AG09319 (cell line): ENCODE data around the gene LTB4R.

ENCODE experiments used
- DNase-seq: peaks from one replicate; pipeline ENCODE4 v3.0.0-alpha.2; 2010; ENCODE audit warnings: low read depth; ENCODE audit errors: extremely low read depth
- CTCF ChIP-seq: IDR thresholded peaks from 2 replicates; pipeline ENCODE4 v1.5.1; 2011; ENCODE audit warnings: low read depth, mild to moderate bottlenecking, inconsistent platforms, low read length, moderate library complexity

LTB4R gene

GRCh38 chr14:24280797-24281460 lies 30.4 kb upstream of the LTB4R start:
- TF ChIP-seq CTCF: no peak
- DNase-seq: no peak

- DNase-seq: no peak
- no peak for TF ChIP-seq CTCF
These were observed 29.7 kb upstream of the LTB4R start for GRCh38 chr14:24281636-24282035.

- DNase-seq: no peak
- TF ChIP-seq CTCF: no peak
These were observed 28.6 kb upstream of the LTB4R start for GRCh38 chr14:24282736-24283135.

GRCh38 chr14:24283796-24284460 lies 27.4 kb upstream of the LTB4R start:
- TF ChIP-seq CTCF: no peak
- no peak for DNase-seq

GRCh38 chr14:24284501-24285035 lies 26.7 kb upstream of the LTB4R start:
- no peak for TF ChIP-seq CTCF
- no peak for DNase-seq

GRCh38 chr14:24285351-24285750 lies 26.0 kb upstream of the LTB4R start:
- no peak for TF ChIP-seq CTCF
- no peak for DNase-seq

GRCh38 chr14:24286996-24287395 lies 24.3 kb upstream of the LTB4R start:
- DNase-seq: no peak
- no peak for TF ChIP-seq CTCF
